ENCODE results near the gene PCDH10.

Gene PCDH10

GRCh38 chr4:133149932-133150471 is 908 bp downstream of the PCDH10 start:
- no peak for DNase-seq

- no peak for DNase-seq
These were observed 1.6 kb downstream of the PCDH10 start for GRCh38 chr4:133150486-133151340.

- no peak for DNase-seq
These were observed 2.2 kb downstream of the PCDH10 start for GRCh38 chr4:133151341-133151690.

- DNase-seq: no peak
These were observed 2.7 kb downstream of the PCDH10 start for GRCh38 chr4:133151691-133152329.

- no peak for DNase-seq
These were observed 3.3 kb downstream of the PCDH10 start for GRCh38 chr4:133152330-133152821.

- no peak for DNase-seq
These were observed 3.9 kb downstream of the PCDH10 start for GRCh38 chr4:133152831-133153481.

- no peak for DNase-seq
These were observed 5.6 kb downstream of the PCDH10 start for GRCh38 chr4:133154725-133155124.

GRCh38 chr4:133156096-133156495 is 7.0 kb downstream of the PCDH10 start:
- DNase-seq: no peak

- no peak for DNase-seq
These were observed 7.5 kb downstream of the PCDH10 start for GRCh38 chr4:133156556-133156955.

GRCh38 chr4:133157460-133158160 is 8.5 kb downstream of the PCDH10 start:
- DNase-seq: no peak

GRCh38 chr4:133160853-133161252 is 11.8 kb downstream of the PCDH10 start:
- no peak for DNase-seq

GRCh38 chr4:133161570-133162295 is 12.6 kb downstream of the PCDH10 start:
- no peak for DNase-seq

- DNase-seq: no peak
These were observed 13.8 kb downstream of the PCDH10 start for GRCh38 chr4:133162941-133163340.

- DNase-seq: no peak
These were observed 29.9 kb downstream of the PCDH10 start for GRCh38 chr4:133178956-133179355.

- DNase-seq: no peak
These were observed 37.1 kb downstream of the PCDH10 start for GRCh38 chr4:133186210-133186609.

GRCh38 chr4:133186845-133187244 is 37.8 kb downstream of the PCDH10 start:
- DNase-seq: no peak

- no peak for DNase-seq
These were observed 39.5 kb downstream of the PCDH10 start for GRCh38 chr4:133188433-133189146.

GRCh38 chr4:133189147-133189517 is 40.0 kb downstream of the PCDH10 start:
- DNase-seq: no peak

GRCh38 chr4:133190098-133190497 is 41.0 kb downstream of the PCDH10 start:
- DNase-seq: no peak

- no peak for DNase-seq
These were observed 59.7 kb downstream of the PCDH10 start for GRCh38 chr4:133208694-133209285.

GRCh38 chr4:133233922-133234321 is 84.8 kb downstream of the PCDH10 start:
- no peak for DNase-seq
